IPS-18a (cell line): ENCODE results near the gene HJURP.

Source experiments
- H3K27ac ChIP-seq: one replicate; pipeline ENCODE4 v1.5.1; 2013; ENCODE audit warnings: low read length
- H3K27me3 ChIP-seq: one replicate; pipeline ENCODE4 v1.6.1; 2013; ENCODE audit warnings: mild to moderate bottlenecking, low read length; ENCODE audit not compliant: control insufficient read depth, insufficient read depth
- H3K36me3 ChIP-seq: one replicate; pipeline ENCODE4 v1.6.1; 2013; ENCODE audit warnings: low read depth, low read length; ENCODE audit not compliant: control insufficient read depth
- H3K4me1 ChIP-seq: one replicate; pipeline ENCODE4 v1.6.1; 2013; ENCODE audit warnings: low read depth, low read length; ENCODE audit not compliant: control insufficient read depth
- H3K4me3 ChIP-seq: one replicate; pipeline ENCODE4 v1.5.1; 2013; ENCODE audit warnings: low read length
- H3K9ac ChIP-seq: one replicate; pipeline ENCODE4 v1.6.1; 2013; ENCODE audit warnings: mild to moderate bottlenecking, low read length, moderate library complexity
- H3K9me3 ChIP-seq: one replicate; pipeline ENCODE4 v1.6.1; 2013; ENCODE audit warnings: low read depth, low read length; ENCODE audit not compliant: control insufficient read depth

The HJURP gene

GRCh38 chr2:233837694-233838229 lies 16.6 kb downstream of the HJURP start:
- Histone ChIP-seq H3K27ac (no peak overlapping the region), H3K4me3 (no peak overlapping the region), H3K36me3 (peaks cover 84% of the 10 kb centered on the region), H3K4me1 (no peaks in the 10 kb centered on the region), H3K9ac (no peak overlapping the region), H3K27me3 (no peaks in the 10 kb centered on the region), H3K9me3 (no peaks in the 10 kb centered on the region)

- Histone ChIP-seq H3K27ac (no peak overlapping the region), H3K9me3 (no peaks in the 10 kb centered on the region), H3K4me3 (no peak overlapping the region), H3K4me1 (no peaks in the 10 kb centered on the region), H3K9ac (no peak overlapping the region), H3K36me3 (peaks cover 70% of the 10 kb centered on the region), H3K27me3 (no peaks in the 10 kb centered on the region)
These were observed 18.0 kb downstream of the HJURP start for GRCh38 chr2:233836359-233836758.

GRCh38 chr2:233835230-233836186 lies 18.8 kb downstream of the HJURP start:
- peaks cover 62% of the 10 kb centered on the region for H3K36me3 ChIP-seq
- H3K4me3 ChIP-seq: no peak overlapping the region
- no peaks in the 10 kb centered on the region for H3K27me3 ChIP-seq
- no peak overlapping the region for H3K27ac ChIP-seq
- H3K4me1 ChIP-seq: no peaks in the 10 kb centered on the region
- no peak overlapping the region for H3K9ac ChIP-seq
- H3K9me3 ChIP-seq: no peaks in the 10 kb centered on the region

- H3K27ac ChIP-seq: no peak overlapping the region
These were observed 21.0 kb downstream of the HJURP start for GRCh38 chr2:233833345-233833744.

GRCh38 chr2:233832869-233833311 lies 21.4 kb downstream of the HJURP start:
- H3K9me3 ChIP-seq: no peaks in the 10 kb centered on the region
- no peak overlapping the region for H3K27ac ChIP-seq
- no peak overlapping the region for H3K4me3 ChIP-seq
- H3K4me1 ChIP-seq: no peaks in the 10 kb centered on the region
- H3K36me3 ChIP-seq: peaks cover 36% of the 10 kb centered on the region
- H3K9ac ChIP-seq: no peak overlapping the region
- H3K27me3 ChIP-seq: no peaks in the 10 kb centered on the region

More at GRCh38 chr2:233833345-233833744, 21.0 kb downstream of the HJURP start:
- H3K4me1 ChIP-seq: no peaks in the 10 kb centered on the region
- H3K9me3 ChIP-seq: no peaks in the 10 kb centered on the region
- no peak overlapping the region for H3K9ac ChIP-seq
- peaks cover 40% of the 10 kb centered on the region for H3K36me3 ChIP-seq
- no peak overlapping the region for H3K4me3 ChIP-seq
- no peaks in the 10 kb centered on the region for H3K27me3 ChIP-seq

- Histone ChIP-seq H3K9ac (no peak overlapping the region), H3K9me3 (no peaks in the 10 kb centered on the region), H3K27ac (no peak overlapping the region), H3K36me3 (peaks cover 31% of the 10 kb centered on the region), H3K27me3 (no peaks in the 10 kb centered on the region), H3K4me1 (no peaks in the 10 kb centered on the region), H3K4me3 (no peak overlapping the region)
These were observed 21.9 kb downstream of the HJURP start for GRCh38 chr2:233832414-233832813.

GRCh38 chr2:233831861-233832260 lies 22.5 kb downstream of the HJURP start:
- no peak overlapping the region for H3K27ac ChIP-seq
- H3K9me3 ChIP-seq: no peaks in the 10 kb centered on the region
- H3K4me3 ChIP-seq: no peak overlapping the region
- no peak overlapping the region for H3K9ac ChIP-seq
- H3K36me3 ChIP-seq: peaks cover 27% of the 10 kb centered on the region
- H3K4me1 ChIP-seq: no peaks in the 10 kb centered on the region
- no peaks in the 10 kb centered on the region for H3K27me3 ChIP-seq

GRCh38 chr2:233831011-233831721 lies 23.2 kb downstream of the HJURP start:
- Histone ChIP-seq H3K9ac (no peak overlapping the region), H3K4me1 (no peaks in the 10 kb centered on the region), H3K27me3 (no peaks in the 10 kb centered on the region), H3K36me3 (peaks cover 20% of the 10 kb centered on the region), H3K27ac (no peak overlapping the region), H3K4me3 (no peak overlapping the region), H3K9me3 (no peaks in the 10 kb centered on the region)

GRCh38 chr2:233830111-233830802 lies 24.1 kb downstream of the HJURP start:
- H3K9ac ChIP-seq: no peak overlapping the region
- H3K27ac ChIP-seq: no peak overlapping the region
- H3K9me3 ChIP-seq: no peaks in the 10 kb centered on the region
- H3K4me1 ChIP-seq: no peaks in the 10 kb centered on the region
- no peak overlapping the region for H3K4me3 ChIP-seq
- peaks cover 11% of the 10 kb centered on the region for H3K36me3 ChIP-seq
- H3K27me3 ChIP-seq: no peaks in the 10 kb centered on the region

- Histone ChIP-seq H3K36me3 (peaks cover 3% of the 10 kb centered on the region), H3K9me3 (no peaks in the 10 kb centered on the region), H3K27me3 (no peaks in the 10 kb centered on the region), H3K4me1 (no peaks in the 10 kb centered on the region), H3K27ac (no peak overlapping the region), H3K4me3 (no peak overlapping the region), H3K9ac (no peak overlapping the region)
These were observed 24.9 kb downstream of the HJURP start for GRCh38 chr2:233829193-233830110.
